HG03460 (cell line): ENCODE measurements around the gene HDAC4.

Experiments used
- ATAC-seq: cut with Tn5 transposase; IDR thresholded peaks from one replicate; pipeline ENCODE4 v1.9.1; 2021; ENCODE audit not compliant: unreplicated experiment

Gene HDAC4

DNA sequence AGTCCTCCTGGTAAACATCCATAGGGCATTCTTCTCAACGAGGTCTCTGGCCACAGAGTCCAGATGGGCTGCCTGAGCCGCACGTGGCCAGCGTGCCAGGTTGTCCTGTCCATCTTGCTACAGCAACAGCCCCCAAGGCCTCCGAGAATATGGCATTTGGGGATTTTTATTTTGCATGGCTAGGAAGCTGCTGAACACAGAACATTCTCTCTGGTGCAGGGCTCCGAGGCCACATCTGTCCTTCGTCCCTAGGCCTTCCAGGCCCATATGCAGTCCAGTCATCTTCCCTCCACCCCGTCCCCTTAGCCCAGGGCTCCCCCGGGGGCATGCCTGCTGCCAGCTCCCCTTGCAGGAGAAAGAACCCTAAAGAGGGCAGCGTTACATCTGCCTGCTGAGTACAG, 2.3 kb downstream of the HDAC4 start:
- no peak for ATAC-seq

DNA sequence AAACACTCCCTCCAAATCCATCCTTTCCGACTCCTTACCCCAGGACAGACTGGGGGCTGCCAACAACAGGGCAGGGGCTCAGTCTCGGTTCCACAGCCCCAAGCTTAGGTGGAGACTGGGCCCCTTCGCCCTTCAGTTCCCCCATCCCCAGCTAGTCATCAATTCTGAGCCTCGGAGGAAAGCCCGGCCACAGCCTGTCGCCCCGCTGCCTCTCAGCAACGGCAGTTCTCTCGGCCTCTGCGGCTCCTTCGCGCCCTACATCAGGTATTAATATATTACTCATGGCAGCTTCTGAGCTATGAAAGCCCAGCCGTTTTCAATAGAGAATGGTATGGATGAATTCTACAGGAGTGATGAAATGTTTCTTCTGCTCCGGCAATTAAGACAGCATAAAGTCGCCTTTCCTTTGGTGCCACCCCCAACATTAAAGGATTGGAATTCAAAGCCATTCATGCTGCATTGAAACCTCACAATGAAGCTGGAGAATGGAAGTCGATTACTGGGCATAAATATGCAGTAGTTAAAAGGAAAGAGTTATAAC, 2.8 kb downstream of the HDAC4 start:
- ATAC-seq: no peak

DNA sequence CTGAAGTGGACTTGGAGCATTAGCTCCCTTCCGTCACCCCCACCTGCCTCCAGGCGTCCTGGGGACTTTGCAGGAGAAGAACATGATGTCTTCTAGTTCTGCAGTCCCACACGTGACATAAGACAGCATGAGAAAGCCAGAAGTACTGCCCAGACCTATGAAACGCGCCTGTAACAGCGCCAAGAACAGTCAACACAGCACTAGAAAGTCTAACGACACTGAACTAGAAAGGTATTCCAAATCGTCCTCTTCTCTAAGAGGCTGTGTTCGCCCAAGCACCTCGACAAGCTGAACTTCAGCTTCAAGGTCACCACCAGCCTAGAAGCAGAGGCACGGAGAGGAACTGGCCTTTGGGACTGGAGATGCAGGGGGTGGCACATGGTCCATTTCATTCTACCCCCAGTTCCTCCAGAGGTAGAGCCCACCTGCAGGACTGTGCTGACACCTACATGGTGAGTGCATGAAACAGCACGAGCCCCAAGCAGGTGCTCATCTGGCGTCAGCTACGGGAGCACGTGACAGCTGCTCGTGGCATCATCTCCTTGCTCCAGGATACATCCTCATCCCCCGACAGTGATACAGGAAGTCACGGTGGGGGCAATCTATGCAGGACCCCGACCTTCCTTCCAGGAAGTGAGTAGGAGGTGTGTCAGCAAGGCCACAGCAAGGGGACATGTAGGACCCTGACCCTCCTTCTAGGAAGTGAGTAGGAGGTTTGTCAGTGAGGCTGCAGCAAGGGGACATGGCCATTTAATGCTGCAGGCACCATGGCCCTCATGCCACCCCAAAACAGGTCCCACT, 3.7 kb downstream of the HDAC4 start:
- no peak for ATAC-seq

DNA sequence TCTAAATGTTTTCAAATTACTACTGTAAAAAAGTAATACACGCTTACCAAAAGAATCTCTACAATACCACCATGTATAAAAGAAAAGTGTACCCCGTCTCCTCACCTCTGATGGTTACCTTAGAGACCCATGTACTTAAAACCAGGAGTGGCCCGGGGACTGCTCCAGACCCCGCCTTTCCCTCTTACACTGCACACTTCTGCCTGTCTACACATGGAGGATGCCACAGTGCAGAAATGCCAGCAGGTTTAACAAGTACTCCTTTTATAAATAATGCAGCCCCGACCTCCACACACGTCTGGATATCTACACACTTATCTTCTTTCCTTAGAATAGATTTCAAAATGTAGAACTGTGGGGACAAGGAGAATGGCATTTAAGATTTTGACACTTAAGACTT, 5.3 kb downstream of the HDAC4 start:
- no peak for ATAC-seq

DNA sequence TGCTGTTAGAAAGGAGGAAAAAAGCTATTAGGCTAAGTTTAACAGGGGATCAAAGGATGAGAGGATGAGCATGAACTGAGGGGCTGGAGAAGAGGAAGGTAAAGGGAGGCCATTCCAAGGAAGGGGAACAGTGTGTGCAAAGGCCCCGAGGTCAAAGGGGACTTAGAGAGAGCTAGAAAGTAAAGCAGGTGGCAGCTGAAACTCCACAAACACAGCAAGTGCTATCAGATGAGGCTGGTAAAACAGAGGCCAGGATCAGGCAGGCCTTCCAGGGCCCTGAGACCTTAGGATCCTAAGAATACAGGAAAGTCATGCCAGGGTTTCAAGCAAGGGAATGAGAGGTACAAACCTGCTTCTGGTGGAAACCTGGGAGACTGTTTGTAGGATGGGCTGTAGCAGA, 5.8 kb downstream of the HDAC4 start:
- ATAC-seq: no peak

DNA sequence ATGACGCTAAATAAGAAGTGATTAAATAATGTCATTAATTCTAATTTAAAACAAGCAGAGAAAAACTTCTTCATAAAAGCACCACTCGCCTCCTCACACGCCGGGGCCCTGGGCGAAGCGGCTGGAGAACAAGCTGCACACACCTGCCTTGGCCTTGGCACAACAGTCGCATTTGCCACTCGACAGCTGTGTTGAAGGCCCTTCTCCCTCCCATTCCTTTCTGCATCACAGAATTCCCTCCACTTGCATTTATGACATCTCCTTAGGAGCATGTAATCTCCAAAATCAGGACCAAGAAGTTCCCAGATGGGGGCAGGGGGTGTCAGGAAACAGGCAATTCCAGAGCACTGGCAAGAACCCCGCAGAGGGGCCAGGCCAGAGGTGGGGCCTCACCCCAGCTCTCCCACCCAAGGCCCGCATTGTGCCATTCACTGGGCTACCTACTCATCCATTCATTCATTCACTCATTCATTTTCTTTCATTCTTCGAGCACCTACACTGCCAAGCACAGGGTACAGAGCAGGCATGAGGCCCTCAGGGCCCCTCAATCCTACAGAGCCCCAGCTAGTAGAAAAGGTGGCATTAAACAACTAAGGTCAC, 6.4 kb downstream of the HDAC4 start:
- no peak for ATAC-seq

DNA sequence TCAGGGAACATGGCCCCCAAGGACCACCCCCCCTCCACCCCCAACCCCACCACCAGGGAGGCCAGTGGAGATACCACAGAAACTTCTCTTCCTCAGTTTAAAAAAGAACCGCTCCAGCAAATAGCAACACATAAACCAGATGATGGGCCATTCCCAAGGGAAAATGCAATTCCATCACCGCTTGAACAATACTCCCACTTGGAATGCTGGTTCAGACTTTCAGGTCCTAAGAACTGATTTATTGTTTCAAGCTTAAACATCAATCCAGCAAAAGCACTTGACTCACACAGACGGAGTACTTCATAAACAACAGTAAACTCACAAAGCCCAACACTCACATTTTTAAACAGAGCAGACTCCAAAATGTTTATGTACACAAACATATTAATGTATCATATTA, 6.9 kb downstream of the HDAC4 start:
- ATAC-seq: no peak

DNA sequence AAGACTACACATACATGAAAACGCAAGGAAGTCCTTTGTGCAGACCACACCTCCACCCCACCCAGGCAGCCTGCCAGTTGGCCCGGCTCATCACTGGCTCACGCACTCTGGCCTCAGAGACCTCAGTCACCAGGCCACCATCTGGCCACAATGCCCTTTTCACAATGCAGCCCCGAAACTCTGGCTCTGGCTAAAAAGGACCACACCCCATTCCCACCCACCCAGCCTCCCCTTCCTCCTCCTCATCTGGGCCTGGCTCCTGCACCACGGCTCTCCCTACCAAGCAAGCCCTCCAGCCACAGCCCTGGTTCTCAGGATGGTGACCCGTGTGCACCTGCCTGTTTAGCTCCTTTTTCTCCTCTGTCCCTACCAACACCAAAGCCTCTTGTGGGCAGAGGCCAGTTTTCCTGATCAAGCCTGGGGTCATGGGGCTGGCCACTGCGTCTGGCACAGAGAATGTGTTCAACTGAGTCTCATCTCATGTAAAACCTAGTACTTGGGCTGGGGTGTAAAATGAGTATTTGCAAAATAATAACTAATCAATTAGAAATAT, 7.4 kb downstream of the HDAC4 start:
- ATAC-seq: no peak

DNA sequence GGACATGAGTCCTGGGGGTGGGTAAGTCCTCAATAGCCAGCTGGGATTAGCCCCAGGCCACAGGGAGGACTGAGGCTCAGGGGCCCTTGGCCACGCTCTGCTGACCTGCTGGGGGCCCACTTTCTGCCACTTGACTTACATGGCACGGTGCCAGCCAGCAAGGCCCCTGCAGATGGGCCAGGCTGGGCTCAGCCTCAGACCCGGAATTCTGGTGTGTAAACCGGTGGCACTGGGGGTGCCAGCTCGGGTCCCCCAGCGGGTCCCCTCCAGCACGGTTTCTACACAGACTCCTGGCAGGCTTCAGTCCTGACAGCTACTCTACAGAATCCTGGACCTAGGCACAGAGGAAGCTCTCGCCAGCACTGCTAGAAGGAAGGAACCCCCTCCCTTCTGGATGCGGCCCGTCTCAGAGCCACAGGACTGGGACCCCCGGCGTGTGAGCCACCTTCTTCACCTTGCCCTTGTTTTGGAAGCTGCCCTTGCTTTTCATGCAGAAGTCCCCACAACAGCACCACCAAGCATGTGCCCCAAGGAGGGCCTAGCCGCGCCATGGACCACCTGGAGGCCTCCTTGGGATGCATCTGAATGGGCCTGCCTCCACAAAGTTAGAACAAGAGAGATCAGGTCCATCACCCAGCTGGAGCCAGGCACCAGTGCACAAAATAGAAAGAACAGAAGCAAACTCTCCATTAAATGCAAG, 8.0 kb downstream of the HDAC4 start:
- no peak for ATAC-seq

DNA sequence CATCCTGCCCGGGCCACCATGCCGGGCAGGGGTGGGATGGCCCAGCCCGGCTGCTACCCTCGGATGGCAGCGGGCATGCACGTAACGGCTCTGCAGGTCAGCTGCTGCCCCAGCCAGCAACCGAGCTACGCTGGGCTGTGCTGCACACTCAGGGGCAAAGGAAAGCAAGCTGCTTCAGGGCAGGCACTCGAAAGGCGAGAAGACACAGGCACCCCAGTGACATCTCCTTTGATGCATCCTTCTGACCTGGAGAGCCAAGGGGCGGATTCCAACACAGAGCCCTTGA, 8.8 kb downstream of the HDAC4 start:
- no peak for ATAC-seq

DNA sequence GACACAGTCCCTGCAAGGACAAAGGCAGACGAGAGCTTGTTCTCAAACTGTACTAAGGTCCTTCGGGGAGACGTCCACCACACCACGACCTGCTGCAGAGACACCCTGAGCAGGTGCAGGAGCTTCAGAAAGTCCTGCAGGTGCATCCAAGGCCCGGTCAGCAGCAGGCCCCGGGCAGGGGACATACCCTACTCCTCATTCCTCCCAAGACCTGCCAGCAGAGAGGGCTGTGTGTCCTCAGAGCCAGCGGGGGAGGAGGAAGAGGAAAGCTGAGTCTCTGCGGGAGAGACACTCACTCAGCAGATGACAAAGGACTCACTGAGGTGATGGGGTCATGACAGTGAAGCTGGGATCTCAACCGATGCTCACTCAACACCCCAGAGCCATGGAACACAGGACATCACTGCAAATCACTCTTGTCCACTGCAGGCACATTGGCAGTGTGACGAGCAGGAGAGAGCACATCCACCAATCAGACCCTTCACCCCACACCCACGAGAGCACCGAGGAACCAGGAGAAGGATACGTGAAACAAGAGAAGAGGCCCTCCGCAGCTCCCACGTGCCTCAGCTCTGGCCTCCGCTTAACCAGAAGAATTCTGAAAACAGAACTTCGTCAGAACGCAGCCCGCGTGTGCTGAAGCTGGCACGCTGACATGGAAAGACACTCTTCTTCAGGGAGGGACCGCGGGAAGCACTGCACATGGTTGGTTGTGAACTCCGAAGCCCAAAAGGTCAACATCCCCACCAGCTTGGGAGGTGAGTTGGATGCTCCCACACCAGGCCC, 9.3 kb downstream of the HDAC4 start:
- ATAC-seq: no peak

DNA sequence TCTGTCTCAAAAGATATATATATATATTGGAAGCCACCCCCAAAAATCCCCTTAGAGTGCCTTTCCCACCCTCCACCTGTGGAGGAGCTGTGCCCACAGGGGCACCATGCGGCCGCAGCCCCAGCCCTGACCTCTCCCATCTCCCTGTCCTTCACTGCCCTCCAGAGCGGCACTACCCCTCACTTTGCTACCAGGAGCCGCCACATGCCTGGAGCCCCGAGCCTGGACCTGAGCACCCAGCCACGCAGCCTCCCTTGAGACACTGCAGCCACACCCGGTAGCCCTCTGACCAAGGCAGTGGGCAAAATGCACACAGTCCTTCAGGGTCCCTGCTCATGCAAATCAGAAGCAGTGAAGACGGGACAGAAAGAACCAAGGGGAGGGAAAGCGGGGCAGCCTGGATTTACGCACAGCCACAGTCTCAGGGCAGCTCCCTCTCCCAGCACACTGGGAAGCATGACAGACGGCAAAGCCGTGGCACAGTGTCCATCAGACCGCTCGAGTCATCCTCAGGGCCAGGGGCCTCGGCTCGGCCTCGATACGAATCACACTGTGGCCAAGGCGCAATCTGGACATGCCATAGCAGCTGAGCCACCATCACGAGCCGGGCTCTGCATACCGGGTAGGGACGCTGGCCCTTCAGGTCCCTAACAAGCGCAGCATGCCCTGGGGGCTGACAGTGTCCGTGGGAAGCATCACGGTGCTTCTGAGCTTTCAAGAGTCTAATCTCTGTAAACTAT, 10.1 kb downstream of the HDAC4 start:
- no peak for ATAC-seq

DNA sequence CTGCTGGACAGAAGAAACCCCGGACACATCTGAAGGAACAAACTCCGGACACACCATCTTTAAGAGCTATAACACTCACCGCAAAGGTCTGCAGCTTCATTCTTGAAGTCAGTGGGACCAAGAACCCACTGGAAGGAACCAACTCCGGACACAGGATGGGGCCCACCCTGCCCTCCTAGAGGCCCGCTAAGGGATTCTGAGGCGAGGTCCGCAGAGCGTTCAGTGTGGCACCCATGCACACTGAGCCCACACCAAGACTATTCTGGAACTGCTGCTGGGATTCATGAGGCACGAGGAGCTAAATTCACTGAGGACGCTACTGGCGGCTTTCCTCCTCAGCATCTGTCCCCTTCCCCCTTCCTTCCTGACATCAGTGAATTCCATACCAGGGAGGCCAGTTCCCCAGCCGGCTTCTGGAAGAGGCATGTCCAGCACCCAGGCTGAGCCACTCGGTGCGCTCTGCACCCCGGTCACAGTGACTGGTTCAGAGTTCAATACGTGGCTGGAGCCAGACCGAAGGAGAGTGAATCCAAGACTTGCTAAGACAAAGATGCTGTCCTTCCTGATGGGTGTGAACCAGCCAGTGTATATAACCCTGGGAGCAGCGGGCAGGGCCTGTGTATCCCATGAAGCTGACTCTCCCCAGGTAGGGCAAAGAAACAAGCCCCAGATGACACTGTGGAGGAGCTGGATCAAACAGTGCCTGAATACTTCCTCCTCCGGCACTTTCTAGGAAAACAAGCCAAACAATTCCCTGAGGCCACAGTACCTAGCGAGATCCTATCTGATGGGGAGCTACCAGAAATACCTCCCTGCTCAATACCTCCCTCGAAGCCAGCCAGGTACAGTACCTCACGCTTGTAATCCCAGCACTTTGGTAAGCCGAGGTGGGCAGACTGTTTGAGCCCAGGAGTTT, 11.1 kb downstream of the HDAC4 start:
- no peak for ATAC-seq

DNA sequence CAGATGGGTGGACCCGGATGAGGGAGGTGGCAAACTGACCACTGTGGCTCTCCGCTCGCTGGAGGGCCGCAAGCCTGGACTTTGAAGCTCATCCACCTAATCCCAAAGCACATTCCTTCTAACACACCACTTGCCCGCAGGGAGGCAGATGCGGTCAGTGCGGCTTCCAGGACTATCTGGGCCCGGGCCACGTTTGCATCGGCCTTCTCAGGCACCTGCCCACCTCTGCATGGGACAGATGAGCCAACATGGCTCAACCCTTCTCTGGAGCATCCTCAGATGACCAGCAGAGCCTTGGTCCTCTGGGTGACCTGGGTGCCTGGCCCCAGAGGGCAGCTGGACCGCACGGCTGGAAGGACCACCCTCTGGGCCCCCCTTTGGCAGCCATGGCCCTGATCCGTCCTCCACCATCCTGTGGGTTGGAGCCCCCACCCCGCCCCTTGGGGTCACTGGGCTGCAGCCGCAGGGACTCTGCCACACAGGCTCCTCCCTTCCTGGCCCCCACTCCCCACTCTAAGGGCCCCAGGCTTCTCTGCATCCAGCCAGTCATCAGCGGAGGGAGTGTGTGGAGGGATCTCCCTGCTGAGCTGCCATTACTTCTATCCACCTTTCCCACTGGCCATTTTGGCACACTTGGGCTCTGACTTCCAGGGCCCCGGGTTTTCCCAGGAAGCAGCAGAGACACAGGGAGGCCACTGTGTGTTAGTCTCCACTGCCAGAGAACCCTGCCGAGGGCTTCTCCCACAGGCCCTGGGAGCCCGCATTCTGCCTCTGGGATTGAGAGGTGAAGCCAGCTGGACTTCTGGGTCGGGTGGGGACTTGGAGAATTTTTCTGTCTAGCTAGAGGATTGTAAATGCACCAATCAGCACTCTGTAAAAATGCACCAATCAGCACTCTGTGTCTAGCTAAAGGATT, 12.3 kb downstream of the HDAC4 start:
- no peak for ATAC-seq

DNA sequence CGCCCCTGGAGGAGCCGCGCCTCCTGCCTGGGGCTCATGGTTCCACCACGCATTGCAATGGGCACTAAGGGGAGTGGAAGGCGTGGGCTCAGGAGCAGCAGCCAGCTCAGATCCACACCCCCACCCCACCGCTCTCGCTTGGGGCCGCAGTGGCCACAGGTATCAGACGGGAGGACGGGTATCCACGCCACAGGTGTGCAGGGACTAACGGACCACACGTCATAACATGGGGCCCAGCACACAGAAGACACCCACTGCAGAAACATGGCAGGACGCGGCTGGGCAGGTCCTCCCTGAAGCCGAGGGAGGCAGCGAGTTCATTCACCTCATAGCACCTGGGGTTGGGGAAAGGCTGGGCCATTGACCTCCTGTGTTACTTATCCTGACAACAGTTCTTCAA, 13.0 kb downstream of the HDAC4 start:
- no peak for ATAC-seq

DNA sequence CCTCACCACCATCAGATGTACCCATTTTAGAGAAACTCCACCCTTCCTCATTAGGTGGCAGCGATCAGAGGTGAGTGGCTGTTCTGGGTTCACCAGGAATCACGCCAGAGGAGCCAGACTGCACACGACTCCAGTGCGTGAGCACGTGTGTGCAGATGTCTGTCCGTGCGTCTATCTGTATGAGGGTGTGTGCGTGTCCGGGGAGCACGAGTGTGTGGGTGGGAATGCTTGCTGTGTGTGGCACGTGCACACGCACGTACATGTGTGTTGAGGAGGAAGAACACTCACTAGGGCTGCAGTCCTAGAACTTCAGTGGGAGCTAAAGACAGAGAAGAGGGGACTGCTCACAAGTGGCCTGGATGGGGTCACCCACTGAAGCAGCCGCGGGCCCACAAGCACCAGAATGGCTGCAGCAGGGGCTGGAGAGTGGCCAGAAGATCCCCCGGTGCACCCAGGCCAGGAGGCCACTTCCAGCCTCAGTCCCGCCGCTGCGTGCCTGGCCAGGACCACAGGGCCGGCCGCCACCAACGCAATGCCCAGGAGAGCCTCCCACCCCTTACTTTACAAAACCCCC, 13.9 kb downstream of the HDAC4 start:
- ATAC-seq: no peak

DNA sequence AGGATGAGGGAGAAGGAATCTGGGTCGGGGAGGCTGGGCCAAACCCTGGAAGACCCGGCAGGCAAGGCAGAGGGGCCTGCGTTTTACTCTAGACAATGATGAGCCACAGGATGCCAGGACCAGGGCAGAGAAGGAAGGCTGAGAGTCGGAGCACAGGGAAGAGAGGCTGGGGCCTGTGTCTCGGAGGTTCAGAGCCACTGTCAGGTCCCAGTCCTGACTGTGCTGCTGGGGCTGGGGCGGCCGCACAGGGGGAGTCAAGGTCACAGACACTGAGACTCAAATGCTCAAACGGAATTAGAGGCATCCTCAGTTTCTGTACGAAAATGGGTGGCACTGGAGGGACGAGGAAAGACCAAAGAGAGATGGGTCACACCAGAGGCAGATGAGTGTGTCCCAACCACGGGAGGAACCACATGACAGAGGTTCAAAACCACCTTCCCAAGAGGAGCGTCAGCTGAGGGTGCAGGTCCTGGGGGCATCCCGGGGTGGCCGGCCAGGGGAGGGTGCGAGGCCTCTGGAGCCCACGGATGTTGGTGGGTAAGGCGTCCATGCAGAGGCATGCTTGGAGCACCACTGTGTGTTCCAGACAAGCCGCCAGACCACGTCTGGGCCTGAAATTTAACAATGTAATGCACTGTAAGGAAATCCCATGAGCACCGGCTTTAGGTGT, 14.7 kb downstream of the HDAC4 start:
- ATAC-seq: no peak
